NK-92 (cell line): ENCODE results near the gene C9orf57.
"Not testable (repeated sequence)": the region's sequence is repeated elsewhere in the genome, so short reads cannot be mapped to it uniquely, and the experiment has no call there.

ENCODE experiments used
- DNase-seq: peaks from one replicate; lab custom pipeline; 2025; ENCODE audit not compliant: unreplicated experiment; lab: John Stamatoyannopoulos, UW

C9orf57 gene

GRCh38 chr9:72060513-72060912 is at the start of gene C9orf57:
Gene C9orf57 (minus strand): TSS chr9:72060613. CDS start chr9:72059331, 1,282 bp downstream.
- DNase-seq: no peak

- DNase-seq: no peak
Observed at GRCh38 chr9:72102520-72102919, 42.1 kb upstream of the C9orf57 start.

- DNase-seq: not testable (repeated sequence)
Observed at GRCh38 chr9:72095520-72095919, 35.1 kb upstream of the C9orf57 start.

GRCh38 chr9:72092820-72093219 is 32.4 kb upstream of the C9orf57 start:
- no peak for DNase-seq

- no peak for DNase-seq
Observed at GRCh38 chr9:72089451-72090130, 29.2 kb upstream of the C9orf57 start.

GRCh38 chr9:72082536-72082935 is 22.1 kb upstream of the C9orf57 start:
- DNase-seq: no peak

GRCh38 chr9:72074666-72075065 is 14.3 kb upstream of the C9orf57 start:
- not testable (repeated sequence) for DNase-seq

- no peak for DNase-seq
Observed at GRCh38 chr9:72065076-72065475, 4.7 kb upstream of the C9orf57 start.

GRCh38 chr9:72052122-72052521 is 8.3 kb downstream of the C9orf57 start:
- no peak for DNase-seq

- no peak for DNase-seq
Observed at GRCh38 chr9:72048850-72049249, 11.6 kb downstream of the C9orf57 start.

- DNase-seq: no peak
Observed at GRCh38 chr9:72046630-72047456, 13.6 kb downstream of the C9orf57 start.

GRCh38 chr9:72044095-72044494 is 16.3 kb downstream of the C9orf57 start:
- no peak for DNase-seq

- no peak for DNase-seq
Observed at GRCh38 chr9:72043576-72043975, 16.8 kb downstream of the C9orf57 start.

- DNase-seq: no peak
Observed at GRCh38 chr9:72042928-72043327, 17.5 kb downstream of the C9orf57 start.

- DNase-seq: no peak
Observed at GRCh38 chr9:72041775-72042194, 18.6 kb downstream of the C9orf57 start.

- DNase-seq: no peak
Observed at GRCh38 chr9:72041369-72041768, 19.0 kb downstream of the C9orf57 start.

GRCh38 chr9:72039532-72039931 is 20.9 kb downstream of the C9orf57 start:
- no peak for DNase-seq

GRCh38 chr9:72038890-72039410 is 21.5 kb downstream of the C9orf57 start:
- DNase-seq: no peak

GRCh38 chr9:72038408-72038807 is 22.0 kb downstream of the C9orf57 start:
- DNase-seq: no peak

GRCh38 chr9:72037571-72037970 is 22.8 kb downstream of the C9orf57 start:
- DNase-seq: no peak

GRCh38 chr9:72030767-72031166 is 29.6 kb downstream of the C9orf57 start:
- no peak for DNase-seq

GRCh38 chr9:72029986-72030385 is 30.4 kb downstream of the C9orf57 start:
- DNase-seq: no peak
